H9 (cell line): Measurements from ENCODE around the gene TBC1D22A. TPM values are rescaled to one million over a fixed set of nuclear protein-coding genes. Genes with fewer than 3 reads are reported as not detected.

Experiments
- DNase-seq: peaks from one replicate; pipeline ENCODE4 v3.0.0-alpha.2; 2017
- H2AFZ ChIP-seq: one replicate; pipeline ENCODE4 v1.6.1; 2013; ENCODE audit warnings: mild to moderate bottlenecking, low read length, control low read depth, moderate library complexity
- H2AK5ac ChIP-seq: 2 replicates; pipeline ENCODE4 v1.6.1; 2013; ENCODE audit warnings: low read length, control low read depth, mixed read lengths; ENCODE audit not compliant: insufficient read length
- H2BK120ac ChIP-seq: one replicate; pipeline ENCODE4 v1.6.1; 2013; ENCODE audit warnings: low read depth, mild to moderate bottlenecking, low read length, control low read depth, inconsistent platforms; ENCODE audit not compliant: poor library complexity, severe bottlenecking
- H2BK12ac ChIP-seq: 2 replicates; pipeline ENCODE4 v1.6.1; 2013; ENCODE audit warnings: low read length, control low read depth, mixed read lengths, low read depth; ENCODE audit not compliant: insufficient read length
- H2BK15ac ChIP-seq: 2 replicates; pipeline ENCODE4 v1.6.1; 2013; ENCODE audit warnings: low read depth, low read length, control low read depth
- H2BK20ac ChIP-seq: one replicate; pipeline ENCODE4 v1.6.1; 2013; ENCODE audit warnings: low read depth, mild to moderate bottlenecking, low read length, control low read depth, inconsistent platforms; ENCODE audit not compliant: poor library complexity, severe bottlenecking
- H2BK5ac ChIP-seq: 2 replicates; pipeline ENCODE4 v1.6.1; 2013; ENCODE audit warnings: low read length, control low read depth, mixed read lengths; ENCODE audit not compliant: insufficient read length
- H3K14ac ChIP-seq: 2 replicates; pipeline ENCODE4 v1.6.1; 2013; ENCODE audit warnings: low read length, control low read depth; ENCODE audit not compliant: insufficient read depth
- H3K18ac ChIP-seq: 2 replicates; pipeline ENCODE4 v1.6.1; 2013; ENCODE audit warnings: low read depth, mild to moderate bottlenecking, mixed read lengths, low read length, control low read depth; ENCODE audit not compliant: insufficient read length
- H3K23ac ChIP-seq: 2 replicates; pipeline ENCODE4 v1.6.1; 2013; ENCODE audit warnings: low read length, control low read depth, mixed read lengths, low read depth; ENCODE audit not compliant: insufficient read length
- H3K23me2 ChIP-seq: 2 replicates; pipeline ENCODE4 v1.6.1; 2013; ENCODE audit warnings: low read depth, mild to moderate bottlenecking, mixed read lengths, low read length, control low read depth; ENCODE audit not compliant: insufficient read length, poor library complexity, severe bottlenecking
- H3K27ac ChIP-seq: 2 replicates; pipeline ENCODE4 v1.5.1; 2013; ENCODE audit warnings: low read length, control low read depth, mixed read lengths, low read depth; ENCODE audit not compliant: insufficient read length
- H3K27me3 ChIP-seq: 2 replicates; pipeline ENCODE4 v1.6.1; 2013; ENCODE audit warnings: low read length, control low read depth, inconsistent platforms; ENCODE audit not compliant: insufficient read depth
- H3K4ac ChIP-seq: 2 replicates; pipeline ENCODE4 v1.6.1; 2013; ENCODE audit warnings: low read depth, mild to moderate bottlenecking, control low read depth, inconsistent platforms, low read length, moderate library complexity
- H3K4me1 ChIP-seq: 2 replicates; pipeline ENCODE4 v1.6.1; 2013; ENCODE audit warnings: low read length, control low read depth, inconsistent platforms; ENCODE audit not compliant: insufficient read depth
- H3K4me2 ChIP-seq: 2 replicates; pipeline ENCODE4 v1.6.1; 2013; ENCODE audit warnings: low read length, control low read depth, mixed read lengths; ENCODE audit not compliant: insufficient read length, insufficient read depth
- H3K56ac ChIP-seq: 2 replicates; pipeline ENCODE4 v1.6.1; 2013; ENCODE audit warnings: low read depth, mild to moderate bottlenecking, mixed read lengths, low read length, control low read depth; ENCODE audit not compliant: insufficient read length
- H3K79me1 ChIP-seq: 2 replicates; pipeline ENCODE4 v1.6.1; 2013; ENCODE audit warnings: low read depth, mild to moderate bottlenecking, moderate library complexity, low read length, control low read depth, inconsistent platforms; ENCODE audit not compliant: insufficient read depth, poor library complexity, severe bottlenecking
- H3K79me2 ChIP-seq: 2 replicates; pipeline ENCODE4 v1.6.1; 2013; ENCODE audit warnings: low read length, control low read depth, inconsistent platforms; ENCODE audit not compliant: insufficient read depth
- H3K9ac ChIP-seq: 2 replicates; pipeline ENCODE4 v1.6.1; 2013; ENCODE audit warnings: low read length, control low read depth, mixed read lengths; ENCODE audit not compliant: insufficient read length; ENCODE audit errors: extremely low read depth
- H3K9me3 ChIP-seq: one replicate; pipeline ENCODE4 v1.6.1; 2013; ENCODE audit warnings: low read depth, low read length, inconsistent platforms; ENCODE audit not compliant: control insufficient read depth
- H3T11ph ChIP-seq: one replicate; pipeline ENCODE4 v1.6.1; 2013; ENCODE audit warnings: mild to moderate bottlenecking, low read length, control low read depth, inconsistent platforms
- H4K20me1 ChIP-seq: one replicate; pipeline ENCODE4 v1.6.1; 2013; ENCODE audit not compliant: control insufficient read depth, insufficient read length, insufficient read depth
- H4K5ac ChIP-seq: 2 replicates; pipeline ENCODE4 v1.6.1; 2013; ENCODE audit warnings: low read depth, mild to moderate bottlenecking, mixed read lengths, low read length, control low read depth; ENCODE audit not compliant: insufficient read length
- H4K8ac ChIP-seq: replicated peaks from 2 replicates; pipeline ENCODE4 v1.6.1; 2013; ENCODE audit warnings: low read length, control low read depth, mixed read lengths, low read depth; ENCODE audit not compliant: insufficient read length
- H4K91ac ChIP-seq: 2 replicates; pipeline ENCODE4 v1.6.1; 2013; ENCODE audit warnings: low read depth, mild to moderate bottlenecking, moderate library complexity, mixed read lengths, low read length, control low read depth; ENCODE audit not compliant: insufficient read length
- H3K27ac Mint-ChIP-seq, 3 experiments: 2 replicates in 2 of 3; 3 replicates in 1 of 3; pipeline ENCODE4 v1.8.0; 2020 to 2021; ENCODE audit warnings: mixed read lengths in 3 of 3, mild to moderate bottlenecking in 1 of 3, moderate library complexity in 1 of 3
- H3K27me3 Mint-ChIP-seq: 2 replicates; pipeline ENCODE4 v1.8.0; 2021; ENCODE audit warnings: low read depth, mild to moderate bottlenecking, moderate library complexity, mixed read lengths
- H3K36me3 Mint-ChIP-seq, 3 experiments: 2 replicates in 2 of 3; 3 replicates in 1 of 3; pipeline ENCODE4 v1.8.0; 2020 to 2021; ENCODE audit warnings: low read depth in 3 of 3, mixed read lengths in 3 of 3; ENCODE audit not compliant: insufficient read depth in 1 of 3
- H3K4me1 Mint-ChIP-seq, 2 experiments: 2 replicates each; pipeline ENCODE4 v1.8.0; 2020; ENCODE audit warnings: mixed read lengths in 2 of 2
- H3K4me3 Mint-ChIP-seq, 2 experiments: 2 replicates in 1 of 2; 3 replicates in 1 of 2; pipeline ENCODE4 v1.8.0; 2020 to 2021; ENCODE audit warnings: mild to moderate bottlenecking in 2 of 2, mixed read lengths in 2 of 2, moderate library complexity in 1 of 2
- H3K9me3 Mint-ChIP-seq, 2 experiments: 2 replicates in 1 of 2; 3 replicates in 1 of 2; pipeline ENCODE4 v1.8.0; 2020; ENCODE audit warnings: mild to moderate bottlenecking in 2 of 2, mixed read lengths in 2 of 2, moderate library complexity in 1 of 2
- WGBS: extraction: QIAGEN DNeasy Blood & Tissue Kit; methylation state at CpG from one replicate; pipeline ENCODE4 v1.1.7; 2013; ENCODE audit warnings: missing lambda C conversion rate, low lambda C conversion rate, mixed read lengths; ENCODE audit not compliant: insufficient read length; ENCODE audit errors: extremely low coverage; 5-methylcytosine and 5-hydroxymethylcytosine counted together
- total RNA-seq: library from RNA; stranded (reverse); gene quantifications from 2 replicates; pipeline ENCODE4 v1.2.1, GENCODE V29; 2021
- TF ChIP-seq, protein P1 (sequence below): fragments of 200-600 bp; sonication (generic); conservative IDR thresholded peaks from 3 replicates; pipeline ENCODE4 v1.8.0; 2021; ENCODE audit warnings: antibody characterized with exemption, mild to moderate bottlenecking

Gene TBC1D22A
- total RNA-seq, 1 experiment from 2014 or later, result 20.8 TPM

GRCh38 chr22:46993633-46994032, 231.2 kb downstream of the TBC1D22A start:
- Mint-ChIP-seq H3K4me3 (no peak overlapping the region), H3K36me3 (no peaks in the 10 kb centered on the region; a peak in 2 of 7 replicates), H3K27me3 (no peaks in the 10 kb centered on the region), H3K4me1 (peaks cover 20 to 22% of the 10 kb centered on the region in 2 experiments), H3K27ac (no peak overlapping the region), H3K9me3 (no peaks in the 10 kb centered on the region)
- Histone ChIP-seq H2AK5ac (no peak overlapping the region), H3K14ac (no peak overlapping the region), H3T11ph (no peak overlapping the region), H3K79me2 (no peaks in the 10 kb centered on the region), H4K5ac (no peak overlapping the region), H3K23ac (no peak overlapping the region), H3K4ac (no peak overlapping the region), H3K4me2 (no peak overlapping the region), H4K91ac (no peak overlapping the region), H2BK20ac (no peak overlapping the region), H3K9me3 (no peaks in the 10 kb centered on the region), H2BK12ac (no peak overlapping the region), H3K18ac (no peak overlapping the region), H3K56ac (no peak overlapping the region), H2BK15ac (no peak overlapping the region), H3K27ac (no peak overlapping the region), H3K9ac (no peak overlapping the region), H3K27me3 (no peaks in the 10 kb centered on the region), H3K23me2 (no peaks in the 10 kb centered on the region), H2BK120ac (no peak overlapping the region), H2BK5ac (no peak overlapping the region), H3K4me1 (no peaks in the 10 kb centered on the region), H2AFZ (no peak overlapping the region), H4K8ac (no peak overlapping the region), H3K79me1 (no peaks in the 10 kb centered on the region), H4K20me1 (no peaks in the 10 kb centered on the region)
- WGBS, result no CpG with 5 or more reads among the region's 14 CpGs
- TF ChIP-seq, protein P1, sequence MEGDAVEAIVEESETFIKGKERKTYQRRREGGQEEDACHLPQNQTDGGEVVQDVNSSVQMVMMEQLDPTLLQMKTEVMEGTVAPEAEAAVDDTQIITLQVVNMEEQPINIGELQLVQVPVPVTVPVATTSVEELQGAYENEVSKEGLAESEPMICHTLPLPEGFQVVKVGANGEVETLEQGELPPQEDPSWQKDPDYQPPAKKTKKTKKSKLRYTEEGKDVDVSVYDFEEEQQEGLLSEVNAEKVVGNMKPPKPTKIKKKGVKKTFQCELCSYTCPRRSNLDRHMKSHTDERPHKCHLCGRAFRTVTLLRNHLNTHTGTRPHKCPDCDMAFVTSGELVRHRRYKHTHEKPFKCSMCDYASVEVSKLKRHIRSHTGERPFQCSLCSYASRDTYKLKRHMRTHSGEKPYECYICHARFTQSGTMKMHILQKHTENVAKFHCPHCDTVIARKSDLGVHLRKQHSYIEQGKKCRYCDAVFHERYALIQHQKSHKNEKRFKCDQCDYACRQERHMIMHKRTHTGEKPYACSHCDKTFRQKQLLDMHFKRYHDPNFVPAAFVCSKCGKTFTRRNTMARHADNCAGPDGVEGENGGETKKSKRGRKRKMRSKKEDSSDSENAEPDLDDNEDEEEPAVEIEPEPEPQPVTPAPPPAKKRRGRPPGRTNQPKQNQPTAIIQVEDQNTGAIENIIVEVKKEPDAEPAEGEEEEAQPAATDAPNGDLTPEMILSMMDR, result no peak
- no peak for DNase-seq
